HFFc6 (cell line): ENCODE data around the gene TMEM128. TPM values are rescaled to one million over a fixed set of nuclear protein-coding genes. Genes with fewer than 3 reads are reported as not detected.
"Not testable (repeated sequence)": the region's sequence is repeated elsewhere in the genome, so short reads cannot be mapped to it uniquely, and the experiment has no call there.

Source experiments
- DNase-seq: peaks from one replicate; pipeline ENCODE4 v3.0.0-alpha.2; 2018
- H3K27ac Mint-ChIP-seq: 2 replicates; pipeline ENCODE4 v1.8.0; 2020; ENCODE audit warnings: mild to moderate bottlenecking, mixed read lengths
- H3K27me3 Mint-ChIP-seq: 2 replicates; pipeline ENCODE4 v1.8.0; 2021; ENCODE audit warnings: mild to moderate bottlenecking, moderate library complexity, mixed read lengths; ENCODE audit not compliant: insufficient read depth
- H3K36me3 Mint-ChIP-seq: 2 replicates; pipeline ENCODE4 v1.8.0; 2021; ENCODE audit warnings: low read depth, mixed read lengths
- H3K4me1 Mint-ChIP-seq: 2 replicates; pipeline ENCODE4 v1.8.0; 2020; ENCODE audit warnings: low read depth, mixed read lengths
- H3K4me3 Mint-ChIP-seq: 2 replicates; pipeline ENCODE4 v1.8.0; 2020; ENCODE audit warnings: mild to moderate bottlenecking, moderate library complexity, mixed read lengths
- H3K9me3 Mint-ChIP-seq: 2 replicates; pipeline ENCODE4 v1.8.0; 2020; ENCODE audit warnings: mild to moderate bottlenecking, mixed read lengths
- total RNA-seq, 6 experiments: library from RNA; stranded (reverse); fragmentation: NEBNext Ultra II Directional; extraction: Animal tissue kit (Norgen Biotek cat#: 25700); gene quantifications; 2 replicates in 1 of 6; 3 replicates in 5 of 6; pipeline ENCODE4 v1.2.3, GENCODE V29; 2021
- TF ChIP-seq, protein P1 (sequence below): fragments of 200-600 bp; sonication (generic); IDR thresholded peaks from 2 replicates; pipeline ENCODE4 v1.5.0; 2021; ENCODE audit warnings: antibody characterized with exemption, mild to moderate bottlenecking

Gene TMEM128
- total RNA-seq, 6 experiments from 2014 or later = 19.2 to 22.7 (median 21.7) TPM

DNA sequence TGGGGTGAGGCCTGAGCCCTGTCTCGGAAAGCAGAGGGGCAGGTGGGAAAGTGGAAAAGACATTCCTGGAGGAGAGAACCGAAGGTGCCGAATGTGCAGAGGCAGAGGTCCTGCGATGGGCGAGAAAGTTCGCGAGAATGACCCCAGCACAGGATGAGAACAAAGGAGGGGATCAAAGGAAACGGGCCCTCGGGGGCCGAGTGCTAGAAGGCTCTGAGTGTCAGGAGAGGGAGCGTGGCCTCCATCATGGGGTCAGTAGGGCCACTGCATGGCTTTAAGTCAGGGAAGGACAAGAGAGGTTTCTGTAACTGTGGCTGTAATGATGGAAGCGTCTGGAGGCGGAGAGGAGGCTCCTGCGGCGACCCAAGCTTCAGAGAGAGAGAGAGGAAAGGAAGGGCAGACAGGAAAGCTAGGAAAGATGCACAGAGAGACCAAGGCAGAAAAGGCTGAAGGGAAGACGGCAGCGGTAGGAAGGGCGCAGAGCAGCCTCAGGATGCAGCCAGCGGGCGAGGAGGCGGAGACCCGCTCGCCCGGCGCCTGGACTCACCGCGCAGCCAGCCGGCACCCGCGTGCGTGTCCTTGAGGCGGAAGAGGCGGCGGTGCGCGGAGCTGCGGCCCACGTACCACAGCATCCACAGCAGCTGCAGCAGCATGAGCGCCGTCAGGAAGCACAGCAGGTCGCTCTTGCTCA lies 22.0 kb downstream of the TMEM128 start:
- Mint-ChIP-seq H3K9me3 (no peaks in the 10 kb centered on the region), H3K27ac (no peak overlapping the region), H3K4me1 (peaks cover 5% of the 10 kb centered on the region; the same call in 1 of the 2 replicates), H3K4me3 (no peak overlapping the region; the same call in 1 of the 2 replicates), H3K36me3 (no peaks in the 10 kb centered on the region), H3K27me3 (peaks cover 51% of the 10 kb centered on the region)
- DNase-seq = no peak
- TF ChIP-seq, protein P1, sequence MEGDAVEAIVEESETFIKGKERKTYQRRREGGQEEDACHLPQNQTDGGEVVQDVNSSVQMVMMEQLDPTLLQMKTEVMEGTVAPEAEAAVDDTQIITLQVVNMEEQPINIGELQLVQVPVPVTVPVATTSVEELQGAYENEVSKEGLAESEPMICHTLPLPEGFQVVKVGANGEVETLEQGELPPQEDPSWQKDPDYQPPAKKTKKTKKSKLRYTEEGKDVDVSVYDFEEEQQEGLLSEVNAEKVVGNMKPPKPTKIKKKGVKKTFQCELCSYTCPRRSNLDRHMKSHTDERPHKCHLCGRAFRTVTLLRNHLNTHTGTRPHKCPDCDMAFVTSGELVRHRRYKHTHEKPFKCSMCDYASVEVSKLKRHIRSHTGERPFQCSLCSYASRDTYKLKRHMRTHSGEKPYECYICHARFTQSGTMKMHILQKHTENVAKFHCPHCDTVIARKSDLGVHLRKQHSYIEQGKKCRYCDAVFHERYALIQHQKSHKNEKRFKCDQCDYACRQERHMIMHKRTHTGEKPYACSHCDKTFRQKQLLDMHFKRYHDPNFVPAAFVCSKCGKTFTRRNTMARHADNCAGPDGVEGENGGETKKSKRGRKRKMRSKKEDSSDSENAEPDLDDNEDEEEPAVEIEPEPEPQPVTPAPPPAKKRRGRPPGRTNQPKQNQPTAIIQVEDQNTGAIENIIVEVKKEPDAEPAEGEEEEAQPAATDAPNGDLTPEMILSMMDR = no peak

DNA sequence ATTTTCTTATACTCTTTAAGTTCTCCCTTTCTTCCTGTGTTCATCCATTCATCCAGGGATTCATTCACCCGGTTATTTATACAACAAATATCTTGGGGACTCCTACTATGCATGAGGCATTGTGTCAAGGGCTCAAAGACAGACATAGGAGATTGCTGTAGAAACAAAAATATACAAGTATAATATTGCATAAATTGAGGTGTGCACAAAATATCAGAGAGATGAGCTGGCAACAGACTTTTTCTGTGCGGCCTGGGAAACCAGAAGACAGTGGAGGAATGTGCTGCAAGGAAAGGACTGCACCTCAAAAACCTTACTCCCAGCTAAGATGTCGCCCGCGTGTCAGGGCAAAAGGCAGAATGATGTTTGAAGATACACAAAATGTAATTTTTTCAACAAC lies 30.9 kb downstream of the TMEM128 start:
- no peaks in the 10 kb centered on the region for H3K36me3 Mint-ChIP-seq
- DNase-seq = peak; percentile 17
- H3K9me3 Mint-ChIP-seq = no peaks in the 10 kb centered on the region
- H3K27me3 Mint-ChIP-seq = peaks cover 4% of the 10 kb centered on the region; the same call in 1 of the 2 replicates
- no peak overlapping the region for H3K4me3 Mint-ChIP-seq
- H3K4me1 Mint-ChIP-seq = peaks cover 15% of the 10 kb centered on the region
- TF ChIP-seq, protein P1 = no peak
- H3K27ac Mint-ChIP-seq = no peak overlapping the region

DNA sequence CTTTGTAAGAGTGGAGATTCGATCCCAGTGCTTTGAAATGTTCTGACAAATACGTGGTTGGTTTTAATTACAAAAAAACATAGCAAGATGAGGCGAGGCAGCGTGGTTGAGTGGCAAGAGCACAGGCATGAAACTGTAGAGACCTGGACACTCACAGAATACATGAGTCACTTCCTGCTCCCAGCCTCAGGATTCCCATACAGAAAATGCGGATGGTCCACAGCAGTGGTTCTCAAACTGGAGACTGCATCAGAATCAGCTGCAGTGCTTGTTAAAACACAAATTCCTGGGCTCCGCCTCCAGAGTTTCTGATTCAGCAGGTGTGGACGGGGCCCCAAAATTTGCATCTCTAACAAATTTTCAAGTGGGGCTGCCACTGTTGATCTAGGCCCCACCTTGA lies 31.4 kb downstream of the TMEM128 start:
- peaks cover 15% of the 10 kb centered on the region for H3K4me1 Mint-ChIP-seq
- peak overlapping the region; percentile 44 for H3K27ac Mint-ChIP-seq
- H3K27me3 Mint-ChIP-seq = peaks cover 3% of the 10 kb centered on the region; the same call in 1 of the 2 replicates
- DNase-seq = peak; percentile 20
- no peak overlapping the region; the same call in 1 of the 2 replicates for H3K4me3 Mint-ChIP-seq
- no peaks in the 10 kb centered on the region for H3K9me3 Mint-ChIP-seq
- TF ChIP-seq, protein P1 = no peak
- no peaks in the 10 kb centered on the region for H3K36me3 Mint-ChIP-seq

DNA sequence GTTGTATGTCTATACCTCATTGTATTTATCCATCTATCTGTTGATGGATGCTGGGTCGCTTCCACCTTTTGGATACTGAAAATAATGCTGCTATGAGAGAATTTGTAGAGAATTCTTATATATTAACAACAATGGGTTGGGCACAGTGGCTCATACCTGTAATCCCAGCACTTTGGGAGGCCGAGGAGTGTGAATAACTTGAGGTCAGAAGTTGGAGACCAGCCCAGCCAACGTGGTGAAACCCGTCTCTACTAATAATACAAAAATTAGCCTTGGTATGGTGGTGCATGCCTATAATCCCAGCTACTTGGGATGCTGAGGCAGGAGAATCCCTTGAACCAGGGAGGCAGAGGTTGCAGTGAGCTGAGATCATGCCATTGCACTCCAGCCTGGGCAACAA lies 34.3 kb downstream of the TMEM128 start:
- peaks cover 20% of the 10 kb centered on the region for H3K27me3 Mint-ChIP-seq
- not testable (repeated sequence) for H3K27ac Mint-ChIP-seq, DNase-seq, H3K4me3 Mint-ChIP-seq, H3K9me3 Mint-ChIP-seq, H3K36me3 Mint-ChIP-seq
- peaks cover 15% of the 10 kb centered on the region for H3K4me1 Mint-ChIP-seq

DNA sequence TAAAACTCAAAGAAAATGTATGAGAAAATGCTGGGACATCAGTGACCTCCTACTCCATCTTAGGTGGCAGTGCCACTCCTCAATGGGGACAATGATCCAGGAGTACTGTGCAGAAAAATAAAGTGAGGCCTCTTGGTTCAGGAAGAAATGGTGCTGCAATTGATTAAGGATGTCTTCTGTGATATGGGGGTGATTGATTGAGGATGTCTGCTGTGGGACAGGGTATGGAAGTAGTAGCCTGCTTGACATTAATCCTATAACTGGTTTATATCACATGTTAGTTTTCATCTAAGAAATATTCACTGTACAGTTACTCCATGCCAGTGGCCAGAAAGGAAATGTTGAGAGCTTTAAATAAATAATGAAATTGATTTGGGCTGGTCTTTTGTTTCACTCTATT lies 41.8 kb downstream of the TMEM128 start:
- TF ChIP-seq, protein P1 = no peak
- H3K4me3 Mint-ChIP-seq = no peak overlapping the region
- no peaks in the 10 kb centered on the region for H3K4me1 Mint-ChIP-seq
- no peak overlapping the region for H3K27ac Mint-ChIP-seq
- H3K36me3 Mint-ChIP-seq = no peaks in the 10 kb centered on the region
- H3K27me3 Mint-ChIP-seq = peaks cover 33% of the 10 kb centered on the region
- no peaks in the 10 kb centered on the region for H3K9me3 Mint-ChIP-seq
- no peak for DNase-seq

DNA sequence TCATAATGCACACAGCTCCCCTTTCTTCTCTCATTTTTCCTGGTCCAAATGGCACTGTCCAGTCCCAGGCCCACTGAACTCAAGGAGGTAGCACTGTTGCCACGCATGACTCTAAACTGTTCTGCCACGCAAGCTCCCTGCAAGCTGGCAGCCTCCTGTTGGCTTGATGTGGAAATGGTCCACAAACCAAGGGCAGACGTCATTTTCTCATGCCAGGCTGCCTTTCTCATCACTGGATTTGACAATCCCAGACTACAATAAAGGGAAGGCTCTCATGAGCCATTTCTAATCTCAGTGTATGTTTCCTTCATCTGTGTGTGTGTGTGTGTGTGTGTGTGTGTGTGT lies 43.6 kb downstream of the TMEM128 start:
- Mint-ChIP-seq H3K36me3 (no peaks in the 10 kb centered on the region), H3K27me3 (peaks cover 21% of the 10 kb centered on the region), H3K9me3 (no peaks in the 10 kb centered on the region), H3K4me1 (no peaks in the 10 kb centered on the region), H3K4me3 (no peak overlapping the region), H3K27ac (no peak overlapping the region)
- TF ChIP-seq, protein P1 = no peak
- no peak for DNase-seq
